ENCODE results near the gene ECT2L. TPM values are rescaled to one million over a fixed set of nuclear protein-coding genes. Genes with fewer than 3 reads are reported as not detected.

Gene ECT2L
- total and polyA plus RNA-seq, 4 donors: 2.1 to 15.3 (median 8.7) TPM

GRCh38 chr6:138773177-138774091 lies 22.5 kb upstream of the ECT2L start, which contains the start of gene CCDC28A:
Gene CCDC28A (plus strand): TSS chr6:138773769. CDS start chr6:138776121, 2,352 bp downstream.
- peak; percentile 96 to 99 (median 99) for DNase-seq
- no peaks in the 10 kb centered on the region for H3K9me3 ChIP-seq (ENCODE audit: control insufficient read depth in 4 of 4, insufficient read depth in 3 of 4, low read length in 3 of 4)
- H3K36me3 ChIP-seq (ENCODE audit: control insufficient read depth in 4 of 4, insufficient read depth in 4 of 4, low read length in 4 of 4): peaks cover 0 to 10% (median under 1%) of the 10 kb centered on the region in 4 donors
- ATAC-seq (ENCODE audit: insufficient read depth, low FRiP score): peak; percentile 98
- no peaks in the 10 kb centered on the region for H3K27me3 ChIP-seq (ENCODE audit: control insufficient read depth in 3 of 3, insufficient read depth in 3 of 3, low read length in 2 of 3)
- peak within 1 kb of the TSS; percentile 70 to 97 for H3K9ac ChIP-seq (ENCODE audit: insufficient read depth in 1 of 2, low read length in 2 of 2)
- peaks cover 1 to 17% (median 8%) of the 10 kb centered on the region in 5 donors for H3K4me1 ChIP-seq (ENCODE audit: control insufficient read depth in 5 of 5, insufficient read depth in 5 of 5, low read length in 5 of 5)
- 0% methylated on average over 47 of the region's 47 CpGs for WGBS, 2 donors
- TF ChIP-seq CTCF (IDR thresholded peaks at IDR 0.05; ENCODE audit: control extremely low read depth, extremely low read depth): no peak
- H3K27ac ChIP-seq (ENCODE audit: low read depth in 1 of 2, low read length in 1 of 2): peak within 1 kb of the TSS; percentile 99 to 100
- peak within 1 kb of the TSS; percentile 79 for H3K4me3 ChIP-seq

GRCh38 chr6:138774370-138774769 lies 21.5 kb upstream of the ECT2L start:
- Histone ChIP-seq H3K36me3 (ENCODE audit: control insufficient read depth in 4 of 4, insufficient read depth in 4 of 4, low read length in 4 of 4) (peaks cover 0 to 10% (median under 1%) of the 10 kb centered on the region in 4 donors), H3K4me3 (no peak overlapping the region), H3K27ac (ENCODE audit: low read depth in 1 of 2, low read length in 1 of 2) (no peak overlapping the region), H3K9me3 (ENCODE audit: control insufficient read depth in 4 of 4, insufficient read depth in 3 of 4, low read length in 3 of 4) (no peaks in the 10 kb centered on the region), H3K4me1 (ENCODE audit: control insufficient read depth in 5 of 5, insufficient read depth in 5 of 5, low read length in 5 of 5) (peaks cover 1 to 13% (median 8%) of the 10 kb centered on the region in 5 donors), H3K27me3 (ENCODE audit: control insufficient read depth in 3 of 3, insufficient read depth in 3 of 3, low read length in 2 of 3) (no peaks in the 10 kb centered on the region), H3K9ac (ENCODE audit: insufficient read depth in 1 of 2, low read length in 2 of 2) (peak overlapping the region; percentile 70 to 97)
- ATAC-seq (ENCODE audit: insufficient read depth, low FRiP score) (no peak), DNase-seq (peak in 2 of 3 donors; percentile 26 to 28)
- TF ChIP-seq CTCF (IDR thresholded peaks at IDR 0.05; ENCODE audit: control extremely low read depth, extremely low read depth): no peak
- 29 to 46% methylated on average over 3 of the region's 3 CpGs for WGBS, 2 donors

GRCh38 chr6:138776659-138777058 lies 19.2 kb upstream of the ECT2L start:
- Histone ChIP-seq H3K9me3 (ENCODE audit: control insufficient read depth in 4 of 4, insufficient read depth in 3 of 4, low read length in 3 of 4) (no peaks in the 10 kb centered on the region), H3K4me1 (ENCODE audit: control insufficient read depth in 5 of 5, insufficient read depth in 5 of 5, low read length in 5 of 5) (peaks cover 1 to 13% (median 8%) of the 10 kb centered on the region in 5 donors), H3K27ac (ENCODE audit: low read depth in 1 of 2, low read length in 1 of 2) (no peak overlapping the region), H3K9ac (ENCODE audit: insufficient read depth in 1 of 2, low read length in 2 of 2) (no peak overlapping the region), H3K27me3 (ENCODE audit: control insufficient read depth in 3 of 3, insufficient read depth in 3 of 3, low read length in 2 of 3) (no peaks in the 10 kb centered on the region), H3K4me3 (no peak overlapping the region), H3K36me3 (ENCODE audit: control insufficient read depth in 4 of 4, insufficient read depth in 4 of 4, low read length in 4 of 4) (peaks cover 1 to 19% (median 3%) of the 10 kb centered on the region in 4 donors)
- DNase-seq (no peak), ATAC-seq (ENCODE audit: insufficient read depth, low FRiP score) (no peak)
- TF ChIP-seq CTCF (IDR thresholded peaks at IDR 0.05; ENCODE audit: control extremely low read depth, extremely low read depth): no peak
- 98 to 100% methylated on average over 1 of the region's 1 CpG for WGBS, 2 donors
